Astrocyte (in vitro differentiated cells and primary cell): ENCODE data around the gene KDM1B. TPM values are rescaled to one million over a fixed set of nuclear protein-coding genes. Genes with fewer than 3 reads are reported as not detected.

Source experiments
- DNase-seq: peaks from one replicate; pipeline ENCODE4 v3.0.0-alpha.2; 2010; ENCODE audit warnings: low read depth
- FAIRE-seq: peaks from 2 replicates; lab custom pipeline; 2011; peaks lifted over from hg19 to GRCh38; lab: Jason Lieb, UNC
- H2AFZ ChIP-seq: 2 replicates; pipeline ENCODE4 v1.6.0; 2012; ENCODE audit warnings: low read depth, low read length, inconsistent platforms
- H3K27ac ChIP-seq: 2 replicates; pipeline ENCODE4 v1.5.1; 2011; ENCODE audit warnings: low read depth, low read length, inconsistent platforms
- H3K27me3 ChIP-seq: 2 replicates; pipeline ENCODE4 v1.6.0; 2011; ENCODE audit warnings: low read length, inconsistent platforms; ENCODE audit not compliant: insufficient read depth
- H3K36me3 ChIP-seq: 2 replicates; pipeline ENCODE4 v1.5.1; 2011; ENCODE audit warnings: low read length, inconsistent platforms; ENCODE audit not compliant: insufficient read depth
- H3K4me1 ChIP-seq: 2 replicates; pipeline ENCODE4 v1.5.1; 2011; ENCODE audit warnings: low read length, inconsistent platforms; ENCODE audit not compliant: insufficient read depth
- H3K4me2 ChIP-seq: 2 replicates; pipeline ENCODE4 v1.6.0; 2012; ENCODE audit warnings: low read length, inconsistent platforms
- H3K4me3 ChIP-seq: 2 replicates; pipeline ENCODE4 v1.5.1; 2011; ENCODE audit warnings: low read depth, mild to moderate bottlenecking, low read length, inconsistent platforms; ENCODE audit not compliant: insufficient read depth
- H3K79me2 ChIP-seq: 2 replicates; pipeline ENCODE4 v1.6.0; 2012; ENCODE audit warnings: mild to moderate bottlenecking, low read length, inconsistent platforms; ENCODE audit not compliant: insufficient read depth
- H3K9ac ChIP-seq: 2 replicates; pipeline ENCODE4 v1.6.0; 2012; ENCODE audit warnings: mild to moderate bottlenecking, low read length, inconsistent platforms
- H3K9me3 ChIP-seq: 2 replicates; pipeline ENCODE4 v1.5.1; 2012; ENCODE audit warnings: low read depth, mild to moderate bottlenecking, low read length, inconsistent platforms; ENCODE audit not compliant: insufficient read depth
- H4K20me1 ChIP-seq: 2 replicates; pipeline ENCODE4 v1.6.0; 2012; ENCODE audit warnings: low read length, inconsistent platforms; ENCODE audit not compliant: insufficient read depth
- H3K27ac Mint-ChIP-seq: one replicate; pipeline ENCODE4 v1.8.0; 2021; ENCODE audit warnings: mild to moderate bottlenecking, mixed read lengths; ENCODE audit not compliant: unreplicated experiment
- H3K27me3 Mint-ChIP-seq: one replicate; pipeline ENCODE4 v1.8.0; 2021; ENCODE audit warnings: low read depth, mixed read lengths; ENCODE audit not compliant: unreplicated experiment
- H3K36me3 Mint-ChIP-seq: one replicate; pipeline ENCODE4 v1.8.0; 2021; ENCODE audit warnings: low read depth, mixed read lengths; ENCODE audit not compliant: unreplicated experiment
- H3K4me1 Mint-ChIP-seq: one replicate; pipeline ENCODE4 v1.8.0; 2021; ENCODE audit warnings: low read depth, mixed read lengths; ENCODE audit not compliant: unreplicated experiment
- H3K4me3 Mint-ChIP-seq: one replicate; pipeline ENCODE4 v1.8.0; 2021; ENCODE audit warnings: mild to moderate bottlenecking, moderate library complexity, mixed read lengths; ENCODE audit not compliant: unreplicated experiment
- H3K9me3 Mint-ChIP-seq: one replicate; pipeline ENCODE4 v1.8.0; 2021; ENCODE audit warnings: mild to moderate bottlenecking, mixed read lengths; ENCODE audit not compliant: unreplicated experiment
- CTCF ChIP-seq: IDR thresholded peaks from 2 replicates; pipeline ENCODE4 v1.5.1; 2011; ENCODE audit warnings: low read depth, mild to moderate bottlenecking, inconsistent platforms, low read length, moderate library complexity; ENCODE audit not compliant: insufficient read depth
- EZH2 ChIP-seq: IDR thresholded peaks from 2 replicates; pipeline ENCODE4 v1.6.1; 2012; ENCODE audit warnings: mild to moderate bottlenecking, low read length, inconsistent platforms; ENCODE audit not compliant: insufficient read depth
- total RNA-seq: library from RNA; stranded (reverse); gene quantifications from 2 replicates; pipeline ENCODE4 v1.2.1, GENCODE V29; 2021

The KDM1B gene
- total RNA-seq, 1 donor from 2014 or later = 16.5 TPM

GRCh38 chr6:18119236-18119635, 36.0 kb upstream of the KDM1B start:
- no peak overlapping the region for H3K27ac ChIP-seq
- FAIRE-seq (no peak), DNase-seq (no peak)
- no peak overlapping the region for H3K4me2 ChIP-seq
- Mint-ChIP-seq H3K27me3 (peaks cover 8% of the 10 kb centered on the region), H3K9me3 (no peaks in the 10 kb centered on the region), H3K4me3 (no peak overlapping the region), H3K27ac (no peak overlapping the region), H3K4me1 (peaks cover 2% of the 10 kb centered on the region), H3K36me3 (no peaks in the 10 kb centered on the region)
- no peak overlapping the region for H3K4me3 ChIP-seq
- no peak overlapping the region for H2AFZ ChIP-seq
- H4K20me1 ChIP-seq = no peaks in the 10 kb centered on the region
- no peaks in the 10 kb centered on the region for H3K79me2 ChIP-seq
- H3K27me3 ChIP-seq = peaks cover 2% of the 10 kb centered on the region
- TF ChIP-seq CTCF = no peak
- no peak for TF ChIP-seq EZH2
- H3K9ac ChIP-seq = no peak overlapping the region
- no peaks in the 10 kb centered on the region for H3K36me3 ChIP-seq
- H3K4me1 ChIP-seq = peaks cover 5% of the 10 kb centered on the region
- H3K9me3 ChIP-seq = no peaks in the 10 kb centered on the region

- DNase-seq (no peak), FAIRE-seq (no peak)
- no peaks in the 10 kb centered on the region for H4K20me1 ChIP-seq
- peaks cover 2% of the 10 kb centered on the region for H3K27me3 ChIP-seq
- H3K36me3 ChIP-seq = no peaks in the 10 kb centered on the region
- H3K4me3 Mint-ChIP-seq = peak overlapping the region; percentile 30
- H3K27ac ChIP-seq = no peak overlapping the region
- no peak for TF ChIP-seq CTCF
- TF ChIP-seq EZH2 = no peak
- H3K4me1 ChIP-seq = peaks cover 5% of the 10 kb centered on the region
- no peaks in the 10 kb centered on the region for H3K9me3 ChIP-seq
- H3K79me2 ChIP-seq = no peaks in the 10 kb centered on the region
- no peak overlapping the region for H3K27ac Mint-ChIP-seq
- peak overlapping the region; percentile 98 for H2AFZ ChIP-seq
- H3K27me3 Mint-ChIP-seq = peaks cover 8% of the 10 kb centered on the region
- peak overlapping the region; percentile 55 for H3K4me3 ChIP-seq
- H3K9ac ChIP-seq = no peak overlapping the region
- H3K9me3 Mint-ChIP-seq = no peaks in the 10 kb centered on the region
- peaks cover 5% of the 10 kb centered on the region for H3K4me1 Mint-ChIP-seq
- H3K4me2 ChIP-seq = peak overlapping the region; percentile 87
- H3K36me3 Mint-ChIP-seq = no peaks in the 10 kb centered on the region
These were observed 33.6 kb upstream of the KDM1B start for GRCh38 chr6:18121580-18122127.
